HG02763 (cell line): Measurements from ENCODE around the gene CDC123.
"Not testable (repeated sequence)": the region's sequence is repeated elsewhere in the genome, so short reads cannot be mapped to it uniquely, and the experiment has no call there.

Experiments
- ATAC-seq: cut with Tn5 transposase; IDR thresholded peaks from one replicate; pipeline ENCODE4 v1.9.1; 2021; ENCODE audit warnings: mild to moderate bottlenecking, moderate library complexity; ENCODE audit not compliant: unreplicated experiment

Gene CDC123

GRCh38 chr10:12287772-12288171 lies 91.8 kb downstream of the CDC123 start:
- ATAC-seq, result no peak

- ATAC-seq, result not testable (repeated sequence)
Observed at GRCh38 chr10:12297784-12298183, 101.8 kb downstream of the CDC123 start.

DNA sequence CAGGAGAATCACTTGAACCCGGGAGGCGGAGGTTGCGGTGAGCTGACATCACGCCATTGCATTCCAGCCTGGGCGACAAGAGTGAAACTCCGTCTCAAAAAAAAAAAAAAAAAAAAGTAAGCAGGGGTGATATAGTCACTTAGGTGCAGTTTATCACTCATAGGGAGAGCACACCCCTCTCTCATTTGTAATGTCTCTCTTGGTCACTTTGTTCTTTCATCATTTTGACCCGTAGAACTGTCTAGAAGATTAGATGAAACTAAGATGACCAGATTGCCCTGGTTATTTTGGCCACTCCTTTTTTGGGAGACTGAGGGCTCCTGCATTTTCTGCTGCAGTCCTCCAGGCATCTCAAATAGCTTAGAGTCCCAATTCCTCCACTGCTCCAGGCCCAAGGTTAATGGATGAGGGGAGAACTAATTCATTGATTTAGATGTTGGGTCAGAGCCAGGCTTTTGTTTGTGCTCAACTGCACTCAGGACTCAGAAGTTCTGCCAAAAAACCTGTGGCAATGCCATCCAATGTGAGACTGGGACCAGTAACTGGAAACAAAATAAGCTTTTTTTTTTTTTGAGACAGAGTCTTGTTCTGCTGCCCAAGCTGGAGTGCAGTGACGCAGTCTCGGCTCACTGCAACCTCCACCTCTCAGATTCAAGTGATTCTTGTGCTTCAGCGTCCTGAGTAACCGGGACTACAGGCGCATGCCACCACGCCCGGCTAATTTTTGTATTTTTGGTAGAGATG lies 103.4 kb downstream of the CDC123 start:
- ATAC-seq, result no peak
